Activated T-cell treated with anti-CD3 and anti-CD28 coated beads, Interleukin-2, amount 50 U/mL, for 24 hours (primary cell): ENCODE results near the gene LTBP3.
A peak's percentile ranks its signal among the peaks of the same experiment; 100 is the strongest.

ENCODE experiments used
- DNase-seq: peaks from one replicate; pipeline ENCODE4 v3.0.0-alpha.2; 2020
- H3K27ac Mint-ChIP-seq: 2 replicates; pipeline ENCODE4 v1.8.0; 2020; ENCODE audit warnings: mild to moderate bottlenecking, mixed read lengths
- H3K27me3 Mint-ChIP-seq: 2 replicates; pipeline ENCODE4 v1.8.0; 2020; ENCODE audit warnings: mixed read lengths
- H3K36me3 Mint-ChIP-seq: 2 replicates; pipeline ENCODE4 v1.8.0; 2020; ENCODE audit warnings: low read depth, mixed read lengths
- H3K4me1 Mint-ChIP-seq: 2 replicates; pipeline ENCODE4 v1.8.0; 2020; ENCODE audit warnings: low read depth, mixed read lengths
- H3K4me3 Mint-ChIP-seq: 2 replicates; pipeline ENCODE4 v1.8.0; 2020; ENCODE audit warnings: mild to moderate bottlenecking, moderate library complexity, mixed read lengths
- H3K9me3 Mint-ChIP-seq: 2 replicates; pipeline ENCODE4 v1.8.0; 2020; ENCODE audit warnings: mixed read lengths

LTBP3 gene

GRCh38 chr11:65558002-65558929 lies at the start of gene LTBP3:
LTBP3 (minus strand) TSS chr11:65558359; CDS start chr11:65557959, 400 bp downstream.
- H3K27me3 Mint-ChIP-seq, result no peaks in the 10 kb centered on the region
- H3K27ac Mint-ChIP-seq, result peak within 1 kb of the TSS; percentile 92
- H3K36me3 Mint-ChIP-seq, result no peaks in the 10 kb centered on the region
- DNase-seq, result peak; percentile 67
- H3K4me3 Mint-ChIP-seq, result peak within 1 kb of the TSS; percentile 84
- H3K9me3 Mint-ChIP-seq, result no peaks in the 10 kb centered on the region
- H3K4me1 Mint-ChIP-seq, result peaks cover 67% of the 10 kb centered on the region

- peaks cover 90% of the 10 kb centered on the region for H3K36me3 Mint-ChIP-seq
Observed at GRCh38 chr11:65606876-65607613, 48.9 kb upstream of the LTBP3 start.

GRCh38 chr11:65604258-65604657 lies 46.1 kb upstream of the LTBP3 start:
- peaks cover 9% of the 10 kb centered on the region for H3K4me1 Mint-ChIP-seq
- no peaks in the 10 kb centered on the region for H3K9me3 Mint-ChIP-seq
- no peak for DNase-seq
- no peak overlapping the region for H3K4me3 Mint-ChIP-seq
- no peaks in the 10 kb centered on the region for H3K27me3 Mint-ChIP-seq
- peaks cover 79% of the 10 kb centered on the region for H3K36me3 Mint-ChIP-seq
- H3K27ac Mint-ChIP-seq, result peak overlapping the region; percentile 50

More at GRCh38 chr11:65606876-65607613, 48.9 kb upstream of the LTBP3 start:
- Mint-ChIP-seq H3K27me3 (no peaks in the 10 kb centered on the region), H3K27ac (no peak overlapping the region), H3K4me1 (peaks cover 35% of the 10 kb centered on the region), H3K4me3 (no peak overlapping the region), H3K9me3 (no peaks in the 10 kb centered on the region)
- no peak for DNase-seq

GRCh38 chr11:65599955-65600246 lies 41.7 kb upstream of the LTBP3 start:
- no peak for DNase-seq
- H3K27ac Mint-ChIP-seq, result no peak overlapping the region
- H3K27me3 Mint-ChIP-seq, result no peaks in the 10 kb centered on the region
- H3K9me3 Mint-ChIP-seq, result no peaks in the 10 kb centered on the region
- no peak overlapping the region for H3K4me3 Mint-ChIP-seq
- H3K36me3 Mint-ChIP-seq, result peaks cover 66% of the 10 kb centered on the region
- peaks cover 11% of the 10 kb centered on the region for H3K4me1 Mint-ChIP-seq

- no peaks in the 10 kb centered on the region for H3K9me3 Mint-ChIP-seq
- H3K4me1 Mint-ChIP-seq, result peaks cover 12% of the 10 kb centered on the region
- H3K36me3 Mint-ChIP-seq, result peaks cover 60% of the 10 kb centered on the region
- no peak overlapping the region for H3K4me3 Mint-ChIP-seq
- no peaks in the 10 kb centered on the region for H3K27me3 Mint-ChIP-seq
- peak overlapping the region; percentile 17 for H3K27ac Mint-ChIP-seq
- DNase-seq, result no peak
Observed at GRCh38 chr11:65599216-65599954, 41.2 kb upstream of the LTBP3 start.

- no peak for DNase-seq
- H3K36me3 Mint-ChIP-seq, result peaks cover 57% of the 10 kb centered on the region
- no peaks in the 10 kb centered on the region for H3K27me3 Mint-ChIP-seq
- H3K4me1 Mint-ChIP-seq, result peaks cover 19% of the 10 kb centered on the region
- H3K27ac Mint-ChIP-seq, result no peak overlapping the region
- no peak overlapping the region for H3K4me3 Mint-ChIP-seq
- no peaks in the 10 kb centered on the region for H3K9me3 Mint-ChIP-seq
Observed at GRCh38 chr11:65598258-65598699, 40.1 kb upstream of the LTBP3 start.

GRCh38 chr11:65596520-65596919 lies 38.4 kb upstream of the LTBP3 start:
- Mint-ChIP-seq H3K27ac (no peak overlapping the region), H3K36me3 (peaks cover 57% of the 10 kb centered on the region)
- no peak for DNase-seq

GRCh38 chr11:65595543-65596281 lies 37.6 kb upstream of the LTBP3 start, which contains the start of gene KCNK7:
KCNK7 (minus strand) TSS chr11:65595800; CDS start chr11:65595772, 28 bp downstream.
- Mint-ChIP-seq H3K27ac (peak within 1 kb of the TSS; percentile 67), H3K4me1 (peaks cover 19% of the 10 kb centered on the region), H3K4me3 (no peak within 1 kb of the TSS), H3K27me3 (no peaks in the 10 kb centered on the region), H3K9me3 (no peaks in the 10 kb centered on the region), H3K36me3 (peaks cover 57% of the 10 kb centered on the region)
- DNase-seq, result no peak

More at GRCh38 chr11:65596520-65596919, 38.4 kb upstream of the LTBP3 start:
- Mint-ChIP-seq H3K4me3 (no peak overlapping the region), H3K4me1 (peaks cover 19% of the 10 kb centered on the region), H3K27me3 (no peaks in the 10 kb centered on the region), H3K9me3 (no peaks in the 10 kb centered on the region)

- peaks cover 19% of the 10 kb centered on the region for H3K4me1 Mint-ChIP-seq
- H3K27ac Mint-ChIP-seq, result peak overlapping the region; percentile 50
- H3K27me3 Mint-ChIP-seq, result no peaks in the 10 kb centered on the region
- DNase-seq, result no peak
- no peaks in the 10 kb centered on the region for H3K9me3 Mint-ChIP-seq
- H3K4me3 Mint-ChIP-seq, result no peak overlapping the region
- H3K36me3 Mint-ChIP-seq, result peaks cover 61% of the 10 kb centered on the region
Observed at GRCh38 chr11:65595131-65595530, 37.0 kb upstream of the LTBP3 start.

GRCh38 chr11:65593518-65594414 lies 35.6 kb upstream of the LTBP3 start:
- Mint-ChIP-seq H3K4me1 (peaks cover 30% of the 10 kb centered on the region), H3K36me3 (peaks cover 63% of the 10 kb centered on the region), H3K27ac (peak overlapping the region; percentile 71), H3K27me3 (no peaks in the 10 kb centered on the region), H3K9me3 (no peaks in the 10 kb centered on the region), H3K4me3 (no peak overlapping the region)
- peak; percentile 67 for DNase-seq

GRCh38 chr11:65592858-65593517 lies 34.8 kb upstream of the LTBP3 start:
- no peak for DNase-seq
- Mint-ChIP-seq H3K9me3 (no peaks in the 10 kb centered on the region), H3K4me1 (peaks cover 38% of the 10 kb centered on the region), H3K36me3 (peaks cover 63% of the 10 kb centered on the region), H3K27me3 (no peaks in the 10 kb centered on the region), H3K27ac (peak overlapping the region; percentile 57), H3K4me3 (no peak overlapping the region)

GRCh38 chr11:65591939-65592857 lies 34.0 kb upstream of the LTBP3 start:
- H3K27me3 Mint-ChIP-seq, result no peaks in the 10 kb centered on the region
- H3K4me3 Mint-ChIP-seq, result no peak overlapping the region
- no peaks in the 10 kb centered on the region for H3K9me3 Mint-ChIP-seq
- H3K27ac Mint-ChIP-seq, result no peak overlapping the region
- peaks cover 63% of the 10 kb centered on the region for H3K36me3 Mint-ChIP-seq
- no peak for DNase-seq
- H3K4me1 Mint-ChIP-seq, result peaks cover 45% of the 10 kb centered on the region
